Activated B cell treated with CpG ODN at 0.5 μM for 24 hours (primary cell): Measurements from ENCODE around the gene COQ2. TPM values are rescaled to one million over a fixed set of nuclear protein-coding genes. Genes with fewer than 3 reads are reported as not detected.

Source experiments
- ATAC-seq: fragments of 200-7000 bp; cut with Tn5 transposase; one replicate; pipeline ENCODE4 v1.10.0; 2021; ENCODE audit warnings: low read depth, mild to moderate bottlenecking, moderate library complexity
- CTCF ChIA-PET: fragments of 350-600 bp; sonication (Branson Sonifier 250); formaldehyde crosslinking; loops from one replicate; lab custom pipeline; 2021; ENCODE audit warnings: antibody characterized with exemption; lab: Charles Lee
- POLR2A ChIA-PET: fragments of 350-600 bp; sonication (Branson Sonifier 250); formaldehyde crosslinking; loops from one replicate; lab custom pipeline; 2021; ENCODE audit warnings: antibody characterized with exemption; lab: Charles Lee
- DNase-seq: peaks from one replicate; pipeline ENCODE4 v3.0.0; 2022
- H3K27ac Mint-ChIP-seq: one replicate; pipeline ENCODE4 v1.8.0; 2020; ENCODE audit warnings: mixed read lengths
- H3K27me3 Mint-ChIP-seq: one replicate; pipeline ENCODE4 v1.8.0; 2021; ENCODE audit warnings: mixed read lengths
- H3K36me3 Mint-ChIP-seq: one replicate; pipeline ENCODE4 v1.8.0; 2021; ENCODE audit warnings: low read depth, mixed read lengths
- H3K4me1 Mint-ChIP-seq: one replicate; pipeline ENCODE4 v1.8.0; 2021; ENCODE audit warnings: mixed read lengths
- H3K4me3 Mint-ChIP-seq: one replicate; pipeline ENCODE4 v1.8.0; 2020; ENCODE audit warnings: mild to moderate bottlenecking, mixed read lengths
- H3K9me3 Mint-ChIP-seq: one replicate; pipeline ENCODE4 v1.8.0; 2020; ENCODE audit warnings: mixed read lengths
- intact Hi-C: fragments of 100-400 bp; cut with micrococcal nuclease; formaldehyde crosslinking; loops from one replicate; pipeline ENCODE4 v1.15.1; 2024
- total RNA-seq: library from RNA; stranded (reverse); gene quantifications from 2 replicates; pipeline ENCODE4 v1.2.3, GENCODE V29; 2022
- TF ChIP-seq, protein P1 (sequence below): fragments of 200-600 bp; IDR thresholded peaks from one replicate; pipeline ENCODE4 v1.8.0; 2022; ENCODE audit warnings: antibody characterized with exemption, mild to moderate bottlenecking

COQ2 gene
- total RNA-seq, 1 donor from 2014 or later, result 18.8 TPM

GRCh38 chr4:83229791-83230190, 54.8 kb downstream of the COQ2 start:
- Mint-ChIP-seq H3K27me3 (no peaks in the 10 kb centered on the region), H3K4me1 (peaks cover 44% of the 10 kb centered on the region), H3K27ac (peak overlapping the region; percentile 73), H3K4me3 (no peak overlapping the region), H3K36me3 (peaks cover 2% of the 10 kb centered on the region), H3K9me3 (peaks cover 2% of the 10 kb centered on the region)
- DNase-seq, result no peak
- ATAC-seq, result no peak
- ChIA-PET POLR2A (interaction anchor here (1.0 to 1.3 kb wide), 2 partner anchors 11 to 12 kb away, joined by 3 to 5 read pairs; no protein-coding TSS in a partner anchor), CTCF (interaction anchor here (1.5 kb wide), 1 partner anchor 12 kb away, joined by 4 read pairs; no protein-coding TSS in a partner anchor)
- intact Hi-C loops, result no loop called here
- TF ChIP-seq, protein P1, sequence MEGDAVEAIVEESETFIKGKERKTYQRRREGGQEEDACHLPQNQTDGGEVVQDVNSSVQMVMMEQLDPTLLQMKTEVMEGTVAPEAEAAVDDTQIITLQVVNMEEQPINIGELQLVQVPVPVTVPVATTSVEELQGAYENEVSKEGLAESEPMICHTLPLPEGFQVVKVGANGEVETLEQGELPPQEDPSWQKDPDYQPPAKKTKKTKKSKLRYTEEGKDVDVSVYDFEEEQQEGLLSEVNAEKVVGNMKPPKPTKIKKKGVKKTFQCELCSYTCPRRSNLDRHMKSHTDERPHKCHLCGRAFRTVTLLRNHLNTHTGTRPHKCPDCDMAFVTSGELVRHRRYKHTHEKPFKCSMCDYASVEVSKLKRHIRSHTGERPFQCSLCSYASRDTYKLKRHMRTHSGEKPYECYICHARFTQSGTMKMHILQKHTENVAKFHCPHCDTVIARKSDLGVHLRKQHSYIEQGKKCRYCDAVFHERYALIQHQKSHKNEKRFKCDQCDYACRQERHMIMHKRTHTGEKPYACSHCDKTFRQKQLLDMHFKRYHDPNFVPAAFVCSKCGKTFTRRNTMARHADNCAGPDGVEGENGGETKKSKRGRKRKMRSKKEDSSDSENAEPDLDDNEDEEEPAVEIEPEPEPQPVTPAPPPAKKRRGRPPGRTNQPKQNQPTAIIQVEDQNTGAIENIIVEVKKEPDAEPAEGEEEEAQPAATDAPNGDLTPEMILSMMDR, result no peak

- H3K27me3 Mint-ChIP-seq, result no peaks in the 10 kb centered on the region
- DNase-seq (no peak), ATAC-seq (no peak)
- POLR2A ChIA-PET, result no interaction called here
- CTCF ChIA-PET, result no interaction called here
- peaks cover 2% of the 10 kb centered on the region for H3K9me3 Mint-ChIP-seq
- no peak overlapping the region for H3K4me3 Mint-ChIP-seq
- H3K27ac Mint-ChIP-seq, result no peak overlapping the region
- H3K4me1 Mint-ChIP-seq, result peaks cover 54% of the 10 kb centered on the region
- intact Hi-C loops, result no loop called here
- TF ChIP-seq, protein P1, result no peak
- peaks cover 2% of the 10 kb centered on the region for H3K36me3 Mint-ChIP-seq
Observed at GRCh38 chr4:83228231-83228630, 56.4 kb downstream of the COQ2 start.

GRCh38 chr4:83224502-83225197, 59.9 kb downstream of the COQ2 start:
- ChIA-PET POLR2A (interaction anchor here (1.1 to 1.2 kb wide), 2 partner anchors 12 to 116 kb away, joined by 3 to 4 read pairs; no protein-coding TSS in a partner anchor), CTCF (no interaction called here)
- H3K27me3 Mint-ChIP-seq, result no peaks in the 10 kb centered on the region
- H3K4me1 Mint-ChIP-seq, result peaks cover 61% of the 10 kb centered on the region
- DNase-seq, result no peak
- no peak overlapping the region for H3K4me3 Mint-ChIP-seq
- H3K27ac Mint-ChIP-seq, result no peak overlapping the region
- TF ChIP-seq, protein P1, result no peak
- ATAC-seq, result no peak
- intact Hi-C loops, result no loop called here
- H3K36me3 Mint-ChIP-seq, result peaks cover 2% of the 10 kb centered on the region
- no peaks in the 10 kb centered on the region for H3K9me3 Mint-ChIP-seq

- Mint-ChIP-seq H3K27me3 (no peaks in the 10 kb centered on the region), H3K9me3 (no peaks in the 10 kb centered on the region), H3K36me3 (no peaks in the 10 kb centered on the region), H3K4me3 (no peak overlapping the region), H3K4me1 (peaks cover 70% of the 10 kb centered on the region), H3K27ac (peak overlapping the region; percentile 89)
- CTCF ChIA-PET, result no interaction called here
- DNase-seq, result no peak
- intact Hi-C loops, result no loop called here
- no peak for ATAC-seq
- POLR2A ChIA-PET, result interaction anchor here (1.1 to 1.2 kb wide), 2 partner anchors 11 to 115 kb away, joined by 3 to 4 read pairs; no protein-coding TSS in a partner anchor
- TF ChIP-seq, protein P1, result no peak
Observed at GRCh38 chr4:83223781-83224180, 60.8 kb downstream of the COQ2 start.

DNA sequence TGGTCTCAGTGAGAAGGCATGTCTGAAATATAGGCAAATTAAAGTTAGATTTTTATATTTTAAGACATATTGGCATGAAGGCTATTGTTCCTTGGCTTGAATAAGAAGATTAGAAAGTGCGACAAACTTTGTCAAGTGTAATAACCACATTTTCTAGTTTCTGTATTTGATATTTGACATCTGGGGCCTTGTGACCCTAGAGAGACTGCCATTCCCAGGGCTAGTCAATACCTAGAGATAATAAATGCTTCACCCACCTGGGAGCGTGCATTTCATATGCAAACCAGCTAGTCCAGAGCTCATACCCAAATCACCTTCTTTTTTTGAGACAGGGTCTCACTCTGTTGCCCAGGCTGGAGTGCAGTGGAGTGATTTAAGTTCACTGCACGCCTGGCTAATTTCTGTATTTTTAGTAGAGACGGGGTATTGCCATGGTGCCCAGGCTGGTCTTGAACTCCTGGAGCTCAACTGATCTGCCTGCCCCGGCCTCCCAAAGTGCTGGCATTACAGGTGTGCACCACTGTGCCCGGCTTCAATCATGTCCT, 62.6 kb downstream of the COQ2 start:
- DNase-seq (no peak), ATAC-seq (peak; percentile 12)
- H3K36me3 Mint-ChIP-seq, result no peaks in the 10 kb centered on the region
- intact Hi-C loops, result loop anchor here (1.0 kb wide), 1 partner anchor 9 kb away; no protein-coding TSS in a partner anchor
- H3K9me3 Mint-ChIP-seq, result no peaks in the 10 kb centered on the region
- peaks cover 88% of the 10 kb centered on the region for H3K4me1 Mint-ChIP-seq
- ChIA-PET POLR2A (interaction anchor here (0.8 to 2.1 kb wide), 11 partner anchors 9 to 111 kb away, joined by 3 to 10 read pairs (median 4); no protein-coding TSS in a partner anchor), CTCF (interaction anchor here (0.7 to 1.5 kb wide), 4 partner anchors 13 to 112 kb away, joined by 3 to 4 read pairs (median 4); no protein-coding TSS in a partner anchor)
- peak overlapping the region; percentile 89 for H3K27ac Mint-ChIP-seq
- peak overlapping the region; percentile 38 for H3K4me3 Mint-ChIP-seq
- TF ChIP-seq, protein P1, result no peak
- no peaks in the 10 kb centered on the region for H3K27me3 Mint-ChIP-seq
